Measurements from ENCODE around the gene ARHGAP8. TPM values are rescaled to one million over a fixed set of nuclear protein-coding genes. Genes with fewer than 3 reads are reported as not detected.

The ARHGAP8 gene
- total RNA-seq, 2 donors from 2014 or later = 12.2 to 15.2 TPM

- no peaks in the 10 kb centered on the region for H3K27me3 ChIP-seq
- intact Hi-C loops (cut with DNase I) = no loop called here
- no peak overlapping the region for H3K27ac ChIP-seq
- TF ChIP-seq POLR2A (IDR thresholded peaks at IDR 0.05) (no peak), CTCF (IDR thresholded peaks at IDR 0.05) (no peak)
- no peak overlapping the region for H3K4me3 ChIP-seq
- DNase-seq = peak in 1 of 4 donors; percentile 31
- 70 to 80% methylated on average over 1 to 7 of the region's 7 CpGs for WGBS, 2 donors
- no peaks in the 10 kb centered on the region for H3K36me3 ChIP-seq (replicated peaks in 1 of 2; ENCODE audit: insufficient read depth in 1 of 2, low read depth in 2 of 2)
- ATAC-seq = no peak
- H3K9me3 ChIP-seq = no peaks in the 10 kb centered on the region
- peaks cover 5% of the 10 kb centered on the region for H3K4me1 ChIP-seq
Measured at GRCh38 chr22:44731357-44731970, 20.9 kb upstream of the ARHGAP8 start.

GRCh38 chr22:44732017-44732561 is 20.3 kb upstream of the ARHGAP8 start:
- H3K4me3 ChIP-seq = no peak overlapping the region
- intact Hi-C loops (cut with DNase I) = no loop called here
- no peaks in the 10 kb centered on the region for H3K27me3 ChIP-seq
- no peaks in the 10 kb centered on the region for H3K9me3 ChIP-seq
- no peak for TF ChIP-seq POLR2A (IDR thresholded peaks at IDR 0.05)
- no peak for TF ChIP-seq CTCF (IDR thresholded peaks at IDR 0.05)
- no peak for DNase-seq
- peaks cover 5% of the 10 kb centered on the region for H3K4me1 ChIP-seq
- no peaks in the 10 kb centered on the region for H3K36me3 ChIP-seq (replicated peaks in 1 of 2; ENCODE audit: insufficient read depth in 1 of 2, low read depth in 2 of 2)
- ATAC-seq = no peak
- no peak overlapping the region for H3K27ac ChIP-seq
- WGBS, 2 donors = 81 to 83% methylated on average over 7 to 19 of the region's 21 CpGs

GRCh38 chr22:44732661-44733060 is 19.7 kb upstream of the ARHGAP8 start:
- ATAC-seq = no peak
- 87 to 92% methylated on average over 26 to 27 of the region's 27 CpGs for WGBS, 2 donors
- TF ChIP-seq POLR2A (IDR thresholded peaks at IDR 0.05) = no peak
- Histone ChIP-seq H3K4me3 (no peak overlapping the region), H3K27me3 (no peaks in the 10 kb centered on the region), H3K36me3 (replicated peaks in 1 of 2; ENCODE audit: insufficient read depth in 1 of 2, low read depth in 2 of 2) (no peaks in the 10 kb centered on the region), H3K27ac (no peak overlapping the region), H3K9me3 (no peaks in the 10 kb centered on the region), H3K4me1 (peaks cover 5% of the 10 kb centered on the region)
- intact Hi-C loops (cut with DNase I) = no loop called here
- no peak for DNase-seq

GRCh38 chr22:44733426-44734106 is 18.8 kb upstream of the ARHGAP8 start:
- Histone ChIP-seq H3K9me3 (no peaks in the 10 kb centered on the region), H3K27ac (no peak overlapping the region), H3K4me1 (peaks cover 5% of the 10 kb centered on the region), H3K4me3 (no peak overlapping the region), H3K27me3 (no peaks in the 10 kb centered on the region), H3K36me3 (replicated peaks in 1 of 2; ENCODE audit: insufficient read depth in 1 of 2, low read depth in 2 of 2) (no peaks in the 10 kb centered on the region)
- WGBS, 2 donors = 78 to 88% methylated on average over 3 to 14 of the region's 14 CpGs
- ATAC-seq (no peak), DNase-seq (no peak)
- intact Hi-C loops (cut with DNase I) = no loop called here
- TF ChIP-seq POLR2A (IDR thresholded peaks at IDR 0.05) (no peak), CTCF (IDR thresholded peaks at IDR 0.05) (no peak)

GRCh38 chr22:44734278-44734677 is 18.1 kb upstream of the ARHGAP8 start:
- no peak overlapping the region for H3K4me3 ChIP-seq
- H3K9me3 ChIP-seq = no peaks in the 10 kb centered on the region
- H3K27me3 ChIP-seq = no peaks in the 10 kb centered on the region
- H3K4me1 ChIP-seq = peaks cover 5% of the 10 kb centered on the region
- intact Hi-C loops (cut with DNase I) = no loop called here
- no peak overlapping the region for H3K27ac ChIP-seq
- 68 to 78% methylated on average over 5 to 8 of the region's 8 CpGs for WGBS, 2 donors
- no peaks in the 10 kb centered on the region for H3K36me3 ChIP-seq (replicated peaks in 1 of 2; ENCODE audit: insufficient read depth in 1 of 2, low read depth in 2 of 2)
- DNase-seq = no peak
- TF ChIP-seq CTCF (IDR thresholded peaks at IDR 0.05) (no peak), POLR2A (IDR thresholded peaks at IDR 0.05) (no peak)
- no peak for ATAC-seq

Data from body of pancreas (tissue), 4 donors.